ENCODE results near the gene FAM120B. TPM values are rescaled to one million over a fixed set of nuclear protein-coding genes. Genes with fewer than 3 reads are reported as not detected.

Gene FAM120B
- total RNA-seq, 3 donors from 2014 or later = 30.7 to 40.0 (median 38.3) TPM

DNA sequence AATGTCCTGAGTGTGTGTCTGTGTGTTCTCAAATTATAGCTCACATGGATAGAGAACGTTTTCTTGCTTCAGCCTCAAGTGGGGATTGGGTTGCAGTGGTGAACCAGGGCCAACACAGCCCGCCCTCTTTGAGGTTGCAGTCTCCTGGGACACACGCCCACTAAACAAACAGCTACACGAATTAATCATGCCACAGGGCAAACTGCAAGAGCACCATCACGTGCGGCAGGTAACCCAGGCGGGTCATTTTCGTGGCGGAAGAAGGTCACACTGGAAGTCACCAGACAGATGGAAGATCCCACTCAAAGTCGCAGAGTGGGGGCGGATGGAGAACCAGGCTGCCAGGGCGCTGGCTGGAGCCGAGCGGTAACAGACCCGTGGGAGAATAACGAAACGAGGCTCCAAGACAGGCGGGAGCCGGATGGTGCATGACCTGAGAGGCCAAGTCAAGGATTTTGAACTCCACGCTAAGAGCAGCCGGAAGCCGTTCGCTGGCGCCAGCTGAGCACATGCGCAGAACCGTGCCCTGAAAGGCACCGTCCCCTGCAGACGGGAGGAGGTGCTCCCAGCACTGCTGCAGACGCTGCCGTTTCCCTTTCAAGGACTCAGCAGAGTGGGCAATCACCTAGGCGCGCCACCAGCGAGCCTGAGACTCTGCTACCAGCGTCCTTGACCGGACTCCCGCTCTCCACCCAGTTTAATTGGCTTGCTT, 26.4 kb upstream of the FAM120B start:
- TF ChIP-seq, protein P1, sequence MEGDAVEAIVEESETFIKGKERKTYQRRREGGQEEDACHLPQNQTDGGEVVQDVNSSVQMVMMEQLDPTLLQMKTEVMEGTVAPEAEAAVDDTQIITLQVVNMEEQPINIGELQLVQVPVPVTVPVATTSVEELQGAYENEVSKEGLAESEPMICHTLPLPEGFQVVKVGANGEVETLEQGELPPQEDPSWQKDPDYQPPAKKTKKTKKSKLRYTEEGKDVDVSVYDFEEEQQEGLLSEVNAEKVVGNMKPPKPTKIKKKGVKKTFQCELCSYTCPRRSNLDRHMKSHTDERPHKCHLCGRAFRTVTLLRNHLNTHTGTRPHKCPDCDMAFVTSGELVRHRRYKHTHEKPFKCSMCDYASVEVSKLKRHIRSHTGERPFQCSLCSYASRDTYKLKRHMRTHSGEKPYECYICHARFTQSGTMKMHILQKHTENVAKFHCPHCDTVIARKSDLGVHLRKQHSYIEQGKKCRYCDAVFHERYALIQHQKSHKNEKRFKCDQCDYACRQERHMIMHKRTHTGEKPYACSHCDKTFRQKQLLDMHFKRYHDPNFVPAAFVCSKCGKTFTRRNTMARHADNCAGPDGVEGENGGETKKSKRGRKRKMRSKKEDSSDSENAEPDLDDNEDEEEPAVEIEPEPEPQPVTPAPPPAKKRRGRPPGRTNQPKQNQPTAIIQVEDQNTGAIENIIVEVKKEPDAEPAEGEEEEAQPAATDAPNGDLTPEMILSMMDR (IDR thresholded peaks at IDR 0.05) = no peak
- peak; percentile 93 for ATAC-seq
- Histone ChIP-seq H3K36me3 (ENCODE audit: low read depth) (no peaks in the 10 kb centered on the region), H3K9me3 (no peaks in the 10 kb centered on the region), H3K4me1 (ENCODE audit: low read depth) (no peaks in the 10 kb centered on the region), H3K4me3 (no peak overlapping the region)
- DNase-seq = peak; percentile 84 to 91 (median 90)
- intact Hi-C loops (cut with DNase I, micrococcal nuclease) = no loop called here

DNA sequence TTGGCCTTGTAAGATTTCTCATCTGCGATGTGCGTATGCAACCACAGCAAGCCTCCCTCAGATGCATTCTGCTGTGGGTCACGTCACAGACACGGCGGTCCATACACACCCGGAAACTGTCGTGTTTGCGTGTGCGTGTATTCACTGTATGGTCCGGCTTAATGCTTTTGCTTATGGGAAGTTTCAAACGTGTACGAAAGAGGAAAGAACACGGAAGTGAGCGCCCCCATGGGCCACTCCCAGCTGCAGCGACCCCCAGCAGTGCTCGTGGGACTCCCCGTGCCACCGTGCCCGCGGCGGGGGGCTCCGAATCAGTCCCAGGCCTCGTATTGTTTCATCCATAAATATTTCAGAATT, 25.9 kb upstream of the FAM120B start:
- H3K9me3 ChIP-seq = no peaks in the 10 kb centered on the region
- no peak for ATAC-seq
- intact Hi-C loops (cut with DNase I, micrococcal nuclease) = no loop called here

DNA sequence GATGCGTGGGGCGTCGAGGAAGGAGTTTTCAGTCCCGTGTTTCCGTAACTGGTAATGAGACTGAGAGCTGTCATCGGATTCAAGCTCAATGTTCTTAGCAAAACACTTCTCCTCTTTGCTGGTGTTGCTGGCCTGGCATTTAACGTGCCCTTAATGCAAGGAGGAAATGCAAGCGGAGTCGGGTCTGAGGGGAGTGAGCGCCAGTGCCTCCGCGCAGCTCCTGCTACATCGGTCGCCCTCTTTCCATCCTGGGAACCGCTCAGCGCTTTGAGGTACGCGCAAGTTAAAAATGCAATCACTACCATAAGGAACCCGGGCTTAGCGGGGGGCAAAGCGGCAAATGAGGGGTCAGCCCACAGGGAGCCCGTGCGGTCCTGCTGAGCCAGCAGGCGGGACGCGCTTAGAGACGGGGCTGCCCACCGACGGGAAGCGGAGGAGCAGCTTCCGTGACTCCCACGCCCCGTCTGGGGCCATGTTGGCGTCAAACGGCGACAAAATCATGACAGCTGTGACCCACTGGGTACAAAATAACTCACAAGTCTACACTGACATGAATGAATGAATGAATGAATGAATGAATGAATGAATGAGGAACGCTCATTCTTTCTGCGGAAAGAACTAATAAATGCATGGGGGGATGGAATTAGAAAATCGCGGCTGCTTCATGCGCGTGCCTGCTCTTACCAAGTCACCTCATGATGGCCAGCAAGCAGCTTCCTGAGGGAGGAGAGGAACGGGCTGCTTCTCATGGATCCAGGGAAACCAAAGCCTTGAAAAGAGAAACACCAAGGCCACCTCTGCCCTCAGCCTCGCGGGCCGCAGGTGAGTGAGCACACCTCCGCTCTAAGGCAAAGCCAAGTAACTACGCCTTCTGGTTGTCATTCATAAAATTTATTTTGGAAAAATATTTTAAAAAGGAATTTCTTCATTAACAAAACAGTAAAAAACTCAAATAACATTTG, 24.9 kb upstream of the FAM120B start:
- intact Hi-C loops (cut with DNase I, micrococcal nuclease) = no loop called here
- no peaks in the 10 kb centered on the region for H3K4me1 ChIP-seq (ENCODE audit: low read depth)
- TF ChIP-seq, protein P1 (IDR thresholded peaks at IDR 0.05) = no peak
- no peak overlapping the region for H3K4me3 ChIP-seq
- no peaks in the 10 kb centered on the region for H3K9me3 ChIP-seq
- DNase-seq (peak in 1 of 3 donors; percentile 27), ATAC-seq (no peak)
- no peaks in the 10 kb centered on the region for H3K36me3 ChIP-seq (ENCODE audit: low read depth)

More for the DNA sequence above, 25.9 kb upstream of the FAM120B start:
- Histone ChIP-seq H3K36me3 (ENCODE audit: low read depth) (no peaks in the 10 kb centered on the region), H3K4me3 (no peak overlapping the region), H3K4me1 (ENCODE audit: low read depth) (no peaks in the 10 kb centered on the region)
- no peak for DNase-seq
- TF ChIP-seq, protein P1 (IDR thresholded peaks at IDR 0.05) = no peak

DNA sequence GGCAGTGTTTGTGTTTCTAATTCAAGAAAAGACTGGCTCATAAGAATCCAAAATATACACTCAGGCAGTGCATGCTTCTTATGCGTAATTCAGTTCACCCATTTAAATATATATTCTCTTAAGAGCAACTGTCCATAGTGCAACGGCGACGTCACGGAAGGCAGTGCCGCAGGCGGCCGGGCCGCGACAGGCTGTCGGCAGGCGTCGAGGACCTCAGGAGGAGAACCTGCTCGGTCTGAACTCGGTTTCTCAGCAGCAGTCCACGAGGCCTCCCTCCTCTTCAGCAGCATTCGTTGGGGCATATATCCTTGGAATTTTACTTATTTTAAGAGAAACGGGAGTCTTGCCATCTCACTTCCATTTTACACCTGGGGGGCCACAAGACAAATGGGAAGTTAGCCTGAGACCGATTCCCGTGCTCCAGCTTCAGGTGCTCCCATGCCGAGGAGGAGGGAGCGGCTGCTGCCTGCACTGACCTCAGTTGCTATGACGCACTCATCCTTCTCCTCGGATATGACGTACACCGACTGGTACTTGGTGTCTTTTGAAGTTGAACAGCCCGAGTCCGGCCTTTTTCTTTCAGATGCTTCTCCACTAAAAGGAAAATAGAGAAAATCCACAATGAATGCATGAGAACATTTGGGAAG, 23.9 kb upstream of the FAM120B start:
- peaks cover 8% of the 10 kb centered on the region for H3K4me1 ChIP-seq (ENCODE audit: low read depth)
- DNase-seq (peak in 1 of 3 donors; percentile 26), ATAC-seq (no peak)
- no peak overlapping the region for H3K4me3 ChIP-seq
- no peaks in the 10 kb centered on the region for H3K36me3 ChIP-seq (ENCODE audit: low read depth)
- H3K9me3 ChIP-seq = no peaks in the 10 kb centered on the region
- intact Hi-C loops (cut with DNase I, micrococcal nuclease) = no loop called here
- TF ChIP-seq, protein P1 (IDR thresholded peaks at IDR 0.05) = no peak

DNA sequence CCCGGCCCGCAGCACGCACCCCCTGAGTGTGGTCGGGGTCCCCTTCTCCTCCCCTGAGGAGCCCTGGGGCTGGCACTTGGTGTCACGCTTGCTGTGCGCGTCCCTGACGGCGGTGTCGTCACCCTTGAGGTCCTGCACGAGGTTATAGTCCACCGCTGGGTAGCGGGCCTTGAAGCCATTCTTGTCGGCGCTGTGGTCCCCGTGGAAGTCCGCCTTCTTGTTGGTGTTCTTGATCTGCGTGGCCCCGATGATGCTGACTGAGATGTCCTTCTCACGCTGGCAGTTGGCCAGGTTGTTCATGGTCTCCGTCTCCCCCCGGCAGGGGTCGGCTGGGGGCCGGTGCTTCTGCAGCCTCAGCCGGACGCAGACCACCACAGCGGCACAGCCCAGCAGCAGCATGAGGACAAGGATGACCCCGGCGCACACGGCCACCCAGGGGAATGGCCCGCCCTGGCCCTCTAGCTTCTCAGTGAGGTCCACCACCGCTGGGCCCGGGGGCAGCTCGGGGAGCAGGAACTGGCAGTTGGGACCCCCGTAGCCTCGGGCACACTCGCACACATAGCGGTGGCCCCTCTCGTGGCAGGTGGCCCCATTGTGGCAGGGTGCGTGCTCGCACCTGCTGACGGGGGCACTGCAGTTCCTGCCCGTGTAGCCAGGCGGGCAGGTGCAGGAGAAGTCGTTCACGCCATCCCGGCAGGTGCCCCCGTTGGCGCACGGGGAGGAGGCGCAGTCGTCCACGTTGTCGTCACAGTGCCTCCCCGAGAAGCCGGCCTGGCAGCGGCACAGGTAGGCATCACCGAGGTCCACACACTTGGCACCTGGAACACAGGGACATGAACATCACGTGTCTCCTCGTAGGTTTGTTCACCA, 23.1 kb upstream of the FAM120B start:
- intact Hi-C loops (cut with DNase I, micrococcal nuclease) = no loop called here

More for the DNA sequence above, 23.1 kb upstream of the FAM120B start:
- Histone ChIP-seq H3K4me1 (ENCODE audit: low read depth) (peaks cover 12% of the 10 kb centered on the region), H3K9me3 (no peaks in the 10 kb centered on the region), H3K36me3 (ENCODE audit: low read depth) (no peaks in the 10 kb centered on the region), H3K4me3 (no peak overlapping the region)
- DNase-seq = no peak
- ATAC-seq = no peak
- TF ChIP-seq, protein P1 (IDR thresholded peaks at IDR 0.05) = no peak
